HEK293 (cell line): ENCODE data around the gene LSM10.

Experiments used
- BCL6B ChIP-seq: fragments of 450-650 bp; formaldehyde crosslinking; IDR thresholded peaks from 2 replicates; pipeline ENCODE4 v1.5.1; 2017; ENCODE audit warnings: missing biosample characterization, missing genetic modification characterization
- HOXD13 ChIP-seq: sonication (generic); formaldehyde crosslinking; IDR thresholded peaks from 2 replicates; pipeline ENCODE4 v1.8.0; 2022; ENCODE audit warnings: missing genetic modification reagents, borderline replicate concordance
- KLF9 ChIP-seq: fragments of 450-650 bp; formaldehyde crosslinking; IDR thresholded peaks from 2 replicates; pipeline ENCODE4 v1.5.1; 2016; ENCODE audit warnings: missing biosample characterization, missing genetic modification characterization, low read depth
- PRDM10 ChIP-seq: fragments of 450-650 bp; formaldehyde crosslinking; IDR thresholded peaks from 2 replicates; pipeline ENCODE4 v1.5.1; 2016; ENCODE audit warnings: missing biosample characterization, missing genetic modification characterization
- RBAK ChIP-seq: fragments of 450-650 bp; formaldehyde crosslinking; IDR thresholded peaks from 2 replicates; pipeline ENCODE4 v1.5.1; 2016; ENCODE audit warnings: missing biosample characterization, missing genetic modification characterization
- SCRT1 ChIP-seq: fragments of 450-650 bp; formaldehyde crosslinking; IDR thresholded peaks from 2 replicates; pipeline ENCODE4 v1.5.1; 2016; ENCODE audit warnings: missing biosample characterization, missing genetic modification characterization, borderline replicate concordance
- TRIM28 ChIP-seq: IDR thresholded peaks from 2 replicates; pipeline ENCODE4 v1.6.1; 2011; ENCODE audit warnings: low read length, control low read depth, borderline replicate concordance
- ZBTB21 ChIP-seq: fragments of 450-650 bp; formaldehyde crosslinking; IDR thresholded peaks from 2 replicates; pipeline ENCODE4 v1.5.1; 2017; ENCODE audit warnings: missing biosample characterization, missing genetic modification characterization
- ZEB2 ChIP-seq: fragments of 450-650 bp; formaldehyde crosslinking; IDR thresholded peaks from 2 replicates; pipeline ENCODE4 v1.5.1; 2016; ENCODE audit warnings: missing biosample characterization, missing genetic modification characterization
- ZFP37 ChIP-seq: fragments of 450-650 bp; formaldehyde crosslinking; IDR thresholded peaks from 2 replicates; pipeline ENCODE4 v1.5.1; 2016; ENCODE audit warnings: missing biosample characterization, missing genetic modification characterization
- ZNF10 ChIP-seq: fragments of 450-650 bp; formaldehyde crosslinking; IDR thresholded peaks from 2 replicates; pipeline ENCODE4 v1.5.1; 2017; ENCODE audit warnings: missing biosample characterization, missing genetic modification characterization
- ZNF112 ChIP-seq: fragments of 450-650 bp; formaldehyde crosslinking; IDR thresholded peaks from 2 replicates; pipeline ENCODE4 v1.5.0; 2017; ENCODE audit warnings: missing biosample characterization, missing genetic modification characterization
- ZNF155 ChIP-seq: fragments of 450-650 bp; formaldehyde crosslinking; IDR thresholded peaks from 2 replicates; pipeline ENCODE4 v1.5.1; 2016; ENCODE audit warnings: missing biosample characterization, missing genetic modification characterization
- ZNF174 ChIP-seq: fragments of 450-650 bp; formaldehyde crosslinking; IDR thresholded peaks from 2 replicates; pipeline ENCODE4 v1.5.0; 2017; ENCODE audit warnings: missing biosample characterization, mild to moderate bottlenecking, missing genetic modification characterization
- ZNF18 ChIP-seq: fragments of 450-650 bp; formaldehyde crosslinking; IDR thresholded peaks from 2 replicates; pipeline ENCODE4 v1.5.1; 2016; ENCODE audit warnings: missing biosample characterization, missing genetic modification characterization
- ZNF202 ChIP-seq: fragments of 450-650 bp; formaldehyde crosslinking; IDR thresholded peaks from 2 replicates; pipeline ENCODE4 v1.5.1; 2016; ENCODE audit warnings: missing biosample characterization, missing genetic modification characterization, borderline replicate concordance
- ZNF221 ChIP-seq: fragments of 450-650 bp; formaldehyde crosslinking; IDR thresholded peaks from 2 replicates; pipeline ENCODE4 v1.5.1; 2017; ENCODE audit warnings: missing biosample characterization, missing genetic modification characterization, borderline replicate concordance
- ZNF292 ChIP-seq: fragments of 450-650 bp; formaldehyde crosslinking; IDR thresholded peaks from 2 replicates; pipeline ENCODE4 v1.5.1; 2016; ENCODE audit warnings: low read depth, missing biosample characterization, missing genetic modification characterization, borderline replicate concordance
- ZNF311 ChIP-seq: fragments of 450-650 bp; formaldehyde crosslinking; IDR thresholded peaks from 2 replicates; pipeline ENCODE4 v1.5.1; 2017; ENCODE audit warnings: missing biosample characterization, missing genetic modification characterization, borderline replicate concordance
- ZNF404 ChIP-seq: fragments of 450-650 bp; formaldehyde crosslinking; IDR thresholded peaks from 2 replicates; pipeline ENCODE4 v1.5.1; 2017; ENCODE audit warnings: missing biosample characterization, missing genetic modification characterization
- ZNF48 ChIP-seq: fragments of 450-650 bp; formaldehyde crosslinking; IDR thresholded peaks from 2 replicates; pipeline ENCODE4 v1.5.1; 2016; ENCODE audit warnings: missing biosample characterization, missing genetic modification characterization
- ZNF514 ChIP-seq: fragments of 450-650 bp; formaldehyde crosslinking; IDR thresholded peaks from 2 replicates; pipeline ENCODE4 v1.5.1; 2016; ENCODE audit warnings: missing biosample characterization, missing genetic modification characterization
- ZNF521 ChIP-seq: fragments of 450-650 bp; formaldehyde crosslinking; IDR thresholded peaks from 2 replicates; pipeline ENCODE4 v1.5.1; 2017; ENCODE audit warnings: missing biosample characterization, mild to moderate bottlenecking, missing genetic modification characterization
- ZNF529 ChIP-seq: fragments of 450-650 bp; formaldehyde crosslinking; IDR thresholded peaks from 2 replicates; pipeline ENCODE4 v1.5.1; 2017; ENCODE audit warnings: missing genetic modification characterization, missing biosample characterization; ENCODE audit not compliant: insufficient replicate concordance
- ZNF549 ChIP-seq: fragments of 450-650 bp; IDR thresholded peaks from 2 replicates; pipeline ENCODE4 v1.5.1; 2018; ENCODE audit warnings: missing biosample characterization, missing genetic modification characterization, mild to moderate bottlenecking, inconsistent platforms, moderate library complexity
- ZNF621 ChIP-seq: fragments of 450-650 bp; formaldehyde crosslinking; IDR thresholded peaks from 2 replicates; pipeline ENCODE4 v1.5.1; 2017; ENCODE audit warnings: missing biosample characterization, missing genetic modification characterization
- ZNF629 ChIP-seq: fragments of 450-650 bp; formaldehyde crosslinking; IDR thresholded peaks from 2 replicates; pipeline ENCODE4 v1.5.1; 2017; ENCODE audit warnings: missing biosample characterization, missing genetic modification characterization
- ZNF660 ChIP-seq: fragments of 450-650 bp; IDR thresholded peaks from 2 replicates; pipeline ENCODE4 v1.5.1; 2018; ENCODE audit warnings: missing biosample characterization, mild to moderate bottlenecking, missing genetic modification characterization
- ZSCAN18 ChIP-seq: fragments of 450-650 bp; formaldehyde crosslinking; IDR thresholded peaks from 2 replicates; pipeline ENCODE4 v1.5.1; 2016; ENCODE audit warnings: missing biosample characterization, missing genetic modification characterization
- ZSCAN30 ChIP-seq: fragments of 450-650 bp; IDR thresholded peaks from 2 replicates; pipeline ENCODE4 v1.5.1; 2018; ENCODE audit warnings: missing biosample characterization, mild to moderate bottlenecking, missing genetic modification characterization, moderate library complexity
- ZSCAN5A ChIP-seq: fragments of 450-650 bp; formaldehyde crosslinking; IDR thresholded peaks from 2 replicates; pipeline ENCODE4 v1.5.1; 2016; ENCODE audit warnings: missing biosample characterization, missing genetic modification characterization

Gene LSM10

GRCh38 chr1:36386265-36387140, 11.2 kb downstream of the LSM10 start (continued):
- no peak for TF ChIP-seq ZNF18 (tag by site-specific recombination)
- TF ChIP-seq ZNF221 (tag by site-specific recombination): no peak
- TF ChIP-seq ZSCAN30: peak; percentile 85; the same call in 1 of the 2 replicates
- TF ChIP-seq ZSCAN18 (tag by site-specific recombination): no peak
- no peak for TF ChIP-seq SCRT1
- peak; percentile 92; the same call in 1 of the 2 replicates for TF ChIP-seq TRIM28
- no peak for TF ChIP-seq ZNF292
- peak; percentile 98 for TF ChIP-seq KLF9 (tag by site-specific recombination)
- no peak for TF ChIP-seq ZNF155 (tag by site-specific recombination)
- no peak for TF ChIP-seq ZNF404
- no peak for TF ChIP-seq ZNF311 (tag by site-specific recombination)
- TF ChIP-seq ZNF514: no peak
- TF ChIP-seq ZNF521 (tag by site-specific recombination): no peak
- TF ChIP-seq ZNF549 (tag by site-specific recombination): no peak
- TF ChIP-seq ZFP37: 0 out of 2 replicates have a peak, but pooled peaks have one; percentile 67
- TF ChIP-seq ZNF202 (tag by site-specific recombination): no peak
- peak; percentile 95 for TF ChIP-seq ZNF629 (tag by site-specific recombination)
- peak; percentile 59; the same call in 1 of the 2 replicates for TF ChIP-seq ZNF10 (tag by site-specific recombination)
- TF ChIP-seq ZBTB21 (tag by site-specific recombination): peak; percentile 93
- TF ChIP-seq BCL6B: no peak
- TF ChIP-seq HOXD13 (CRISPR knock-in tag): no peak
- TF ChIP-seq ZNF174: no peak
- TF ChIP-seq PRDM10 (tag by site-specific recombination): peak; percentile 48; the same call in 1 of the 2 replicates
- peak; percentile 98 for TF ChIP-seq ZEB2 (tag by site-specific recombination)
- TF ChIP-seq RBAK (tag by site-specific recombination): no peak
- TF ChIP-seq ZNF48: no peak
- TF ChIP-seq ZSCAN5A: 0 out of 2 replicates have a peak, but pooled peaks have one; percentile 15
- peak; percentile 96 for TF ChIP-seq ZNF660 (tag by site-specific recombination)
- no peak for TF ChIP-seq ZNF529 (tag by site-specific recombination)
- no peak for TF ChIP-seq ZNF112 (tag by site-specific recombination)
- no peak for TF ChIP-seq ZNF621
